ENCODE data around the gene WDR82.
A peak's percentile ranks its signal among the peaks of the same experiment; 100 is the strongest.
"Not testable (repeated sequence)": the region's sequence is repeated elsewhere in the genome, so short reads cannot be mapped to it uniquely, and the experiment has no call there.

Gene WDR82

DNA sequence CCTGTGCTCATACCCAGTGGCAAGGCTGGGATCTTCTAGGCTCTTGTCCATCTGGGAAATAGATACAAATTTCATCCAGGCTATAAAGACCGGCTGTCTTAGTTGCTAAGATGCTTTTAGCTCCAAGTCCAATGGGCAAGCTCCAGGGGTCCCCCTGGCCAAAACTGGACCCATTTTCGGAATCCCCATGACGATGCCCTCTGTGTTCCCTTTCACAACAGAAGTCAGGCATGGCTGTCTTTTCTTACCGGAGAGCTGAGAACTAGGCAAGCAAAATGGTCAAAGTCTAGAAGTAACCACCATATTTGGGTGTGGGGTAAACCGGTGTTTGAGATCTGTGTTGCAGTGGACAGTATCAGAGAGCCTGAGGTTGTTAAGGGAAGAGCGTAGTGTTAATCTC is 10.2 kb upstream of the WDR82 start:
- no peak for FAIRE-seq

DNA sequence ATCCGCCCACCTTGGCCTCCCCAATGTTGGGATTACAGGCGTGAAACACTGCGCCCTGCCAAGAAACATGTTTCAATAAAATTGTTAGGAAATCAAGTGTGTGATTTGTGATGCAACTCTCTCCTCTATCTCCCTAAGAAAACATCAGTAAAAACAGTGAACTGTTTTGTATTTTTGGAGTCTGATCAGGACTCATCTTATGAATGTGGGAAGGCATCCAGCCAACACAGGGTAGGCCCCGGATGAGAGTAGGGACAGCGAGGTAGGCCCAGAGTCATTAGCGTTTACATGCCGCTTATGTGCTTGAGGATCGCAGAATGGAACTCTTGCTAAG is 8.3 kb upstream of the WDR82 start:
- no peak for FAIRE-seq

DNA sequence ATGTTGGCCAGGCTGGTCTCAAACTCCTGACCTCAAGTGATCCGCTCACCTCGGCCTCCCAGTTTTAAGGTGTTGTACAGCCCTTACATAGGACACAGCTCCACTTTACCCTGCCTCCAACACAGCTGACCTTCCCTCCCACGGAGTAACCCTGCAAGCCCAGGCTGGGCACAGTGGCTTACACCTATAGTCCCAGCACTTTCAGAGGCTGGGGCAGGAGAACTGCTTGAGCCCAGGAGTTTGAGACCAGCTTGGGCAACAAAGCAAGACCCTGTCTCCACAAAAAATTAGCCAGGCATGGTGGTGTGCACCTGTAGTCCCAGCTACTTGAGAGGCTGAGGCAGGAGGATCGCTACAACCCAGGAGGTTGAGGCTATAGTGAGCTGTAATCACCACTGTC is 5.6 kb upstream of the WDR82 start:
- not testable (repeated sequence) for FAIRE-seq

DNA sequence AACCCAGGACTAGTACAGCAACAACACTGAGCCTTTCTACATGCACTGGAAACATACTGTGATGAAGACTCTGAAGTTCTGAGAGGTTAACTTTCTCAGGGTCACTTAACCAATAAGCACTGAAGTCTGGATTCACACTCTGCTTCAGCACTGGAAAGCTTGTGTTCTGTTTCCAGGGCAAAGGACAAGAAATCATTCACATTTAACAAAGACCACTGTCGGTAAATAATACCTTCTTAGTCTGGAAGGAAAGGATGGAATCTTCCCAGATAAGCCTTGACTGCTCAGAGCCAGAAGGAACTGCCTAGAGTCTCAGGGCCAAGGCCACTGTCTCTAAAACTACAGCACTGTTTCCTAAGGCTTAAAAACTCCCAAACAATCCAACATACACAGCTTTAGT is 4.9 kb upstream of the WDR82 start:
- peak; percentile 15 for FAIRE-seq

DNA sequence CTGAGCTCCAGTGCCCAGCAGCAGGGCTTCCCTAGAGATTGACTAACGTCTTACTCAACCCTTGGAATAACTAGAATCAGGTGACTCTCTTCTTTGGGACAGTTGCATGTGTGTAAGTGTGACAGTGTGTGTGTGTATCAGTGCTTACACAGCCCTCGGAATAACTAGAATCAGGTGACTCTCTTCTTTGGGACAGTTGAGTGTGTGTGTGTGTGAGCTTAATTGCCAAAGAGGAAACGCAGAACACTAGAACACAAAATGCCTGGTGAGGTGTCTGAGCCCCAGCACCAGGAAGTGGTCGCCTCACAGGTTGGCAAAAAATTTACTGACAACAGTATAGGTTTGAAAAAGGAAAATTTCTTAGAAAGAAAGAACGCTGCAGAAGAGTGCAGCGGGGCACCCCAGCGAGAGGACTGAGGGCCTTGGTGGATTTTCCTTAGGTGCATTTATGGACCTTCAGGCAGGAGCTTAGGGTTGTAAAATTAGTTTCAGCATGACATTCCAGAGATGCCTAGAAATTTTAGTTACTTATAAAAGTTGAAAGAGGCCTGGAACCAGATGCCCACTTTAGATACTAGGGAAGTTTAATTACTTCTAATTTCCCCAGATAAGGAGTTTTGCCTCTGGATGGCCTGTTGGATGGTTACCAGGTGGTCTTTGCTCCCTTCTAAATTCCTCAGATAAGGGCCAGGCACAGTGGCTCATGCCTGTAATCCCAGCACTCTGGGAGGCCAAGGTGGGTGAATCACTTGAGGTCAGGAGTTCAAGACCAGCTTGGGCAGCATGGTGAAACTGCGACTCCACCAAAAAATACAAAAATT is 3.7 kb upstream of the WDR82 start:
- FAIRE-seq = peak; percentile 96

DNA sequence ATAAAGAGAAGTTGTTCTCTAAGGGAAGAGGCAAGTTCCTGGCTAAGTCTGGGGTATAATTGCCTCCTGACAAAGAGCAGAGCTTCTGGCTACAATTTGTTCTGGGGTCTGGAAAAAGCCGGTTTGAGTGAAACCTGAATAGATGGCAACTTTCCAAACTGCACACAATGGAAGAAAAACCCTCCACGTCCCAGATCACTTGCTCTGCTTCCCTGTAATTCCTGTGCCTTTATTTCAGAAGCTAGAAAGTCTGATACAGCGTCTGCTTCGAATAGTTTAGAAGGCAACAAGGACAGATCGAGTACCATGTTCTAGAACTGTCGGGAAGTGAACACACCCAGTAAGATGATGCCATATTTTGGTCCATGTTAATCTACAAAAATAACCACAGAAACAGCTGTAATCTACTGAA is 1.6 kb upstream of the WDR82 start:
- no peak for FAIRE-seq

DNA sequence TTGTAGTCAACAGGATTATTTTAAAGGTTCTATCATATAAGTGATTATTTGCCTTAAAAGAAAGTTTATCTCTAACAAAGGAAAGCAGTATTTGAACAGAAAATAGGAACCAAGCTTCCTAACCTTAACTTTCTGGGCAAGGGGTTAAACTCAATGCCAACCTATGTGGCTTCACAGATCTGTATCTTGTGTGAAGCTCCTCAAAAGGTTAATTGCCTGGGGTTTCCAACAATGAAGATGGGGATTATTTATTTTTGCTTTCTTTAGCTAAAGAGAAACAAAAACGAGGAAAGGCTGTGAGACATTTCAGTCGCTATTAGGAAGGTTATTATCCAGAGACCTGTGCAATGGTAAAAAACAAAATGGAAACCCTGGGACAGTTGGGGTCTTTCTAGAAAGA is 1.1 kb upstream of the WDR82 start:
- no peak for FAIRE-seq

DNA sequence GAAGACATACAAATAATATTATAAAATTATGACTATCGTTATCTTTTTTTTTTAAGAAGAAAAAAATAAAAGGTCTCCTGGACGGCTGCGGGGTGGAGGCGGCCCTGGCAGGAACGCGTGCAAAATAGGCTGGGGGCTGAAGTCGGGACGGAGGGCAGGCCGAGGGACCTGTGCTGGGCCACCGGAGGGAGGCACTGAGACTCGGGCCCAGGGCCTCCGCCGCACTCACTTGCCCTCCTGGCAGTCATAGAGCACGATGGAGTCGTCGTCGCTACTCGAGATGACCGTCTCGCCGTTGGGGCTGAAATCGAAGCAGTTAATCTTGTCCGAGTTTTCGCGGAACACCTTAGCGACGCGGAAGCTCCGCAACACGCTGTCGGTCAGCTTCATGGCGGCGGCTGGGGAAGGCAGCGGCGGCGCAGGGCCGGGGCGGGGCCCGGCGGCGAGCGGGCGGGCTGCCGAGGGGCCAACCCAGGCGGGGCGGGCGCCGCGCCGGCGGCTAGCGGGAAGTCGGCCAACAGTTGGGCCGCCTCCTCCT is 408 bp downstream of the WDR82 start:
- FAIRE-seq = no peak

DNA sequence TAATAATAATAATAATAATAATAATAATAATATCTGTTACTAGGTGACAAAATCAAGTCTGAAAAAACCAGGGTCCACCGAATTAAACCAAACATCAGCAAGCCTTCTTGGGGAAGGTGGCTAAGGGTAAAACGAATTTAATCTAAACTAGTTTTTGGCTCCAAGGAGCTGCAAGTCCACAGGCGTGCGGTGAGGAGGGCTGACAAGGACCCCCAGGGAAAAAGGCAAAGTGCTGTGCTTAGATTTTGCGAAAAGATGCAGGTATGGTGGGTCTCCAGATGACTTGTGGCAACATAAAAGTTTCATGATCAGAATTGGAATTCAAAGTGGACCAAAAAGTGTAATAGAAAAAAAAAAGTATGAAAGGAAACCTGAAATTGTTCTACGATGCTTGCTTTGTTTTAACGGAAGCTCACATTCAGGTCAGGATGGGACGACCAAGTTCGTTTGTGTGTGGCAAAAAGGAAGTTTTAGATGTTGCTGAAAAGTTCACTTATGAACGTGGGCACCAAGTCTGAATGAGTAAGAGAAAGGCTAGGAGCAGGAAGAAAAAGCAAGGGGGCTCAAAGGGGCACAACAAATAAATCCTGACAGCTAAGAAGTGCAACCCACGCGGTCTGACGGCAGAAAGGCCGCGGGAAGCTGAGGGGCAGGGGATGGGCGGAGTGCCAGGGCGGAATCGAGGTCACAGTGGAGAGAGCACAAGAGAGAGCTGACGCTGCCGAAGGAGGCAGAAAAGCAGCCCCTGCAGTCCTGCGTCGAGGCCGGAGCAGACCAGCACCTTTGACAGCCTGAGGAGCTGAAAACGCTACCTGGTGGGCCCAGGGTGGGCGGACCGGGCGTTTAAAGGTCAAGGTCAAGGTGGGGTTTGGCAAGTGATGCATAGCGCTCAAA is 1.1 kb downstream of the WDR82 start:
- FAIRE-seq = no peak

DNA sequence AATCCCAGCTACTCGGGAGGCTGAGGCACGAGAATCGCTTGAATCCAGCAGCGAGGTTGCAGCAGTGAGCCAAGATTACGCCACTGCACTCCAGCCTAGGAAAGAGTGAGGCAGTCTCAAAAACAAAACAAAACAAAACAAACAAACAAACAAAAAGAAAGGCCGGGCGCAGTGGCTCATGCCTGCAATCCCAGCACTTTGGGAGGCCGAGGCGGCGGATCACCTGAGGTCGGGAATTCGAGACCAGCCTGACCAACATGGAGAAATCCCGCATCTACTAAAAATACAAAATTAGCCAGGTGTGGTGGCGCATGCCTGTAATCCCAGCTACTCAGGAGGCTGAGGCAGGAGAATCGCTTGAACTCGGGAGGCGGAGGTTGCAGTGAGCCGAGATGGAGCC is 3.7 kb downstream of the WDR82 start:
- not testable (repeated sequence) for FAIRE-seq

DNA sequence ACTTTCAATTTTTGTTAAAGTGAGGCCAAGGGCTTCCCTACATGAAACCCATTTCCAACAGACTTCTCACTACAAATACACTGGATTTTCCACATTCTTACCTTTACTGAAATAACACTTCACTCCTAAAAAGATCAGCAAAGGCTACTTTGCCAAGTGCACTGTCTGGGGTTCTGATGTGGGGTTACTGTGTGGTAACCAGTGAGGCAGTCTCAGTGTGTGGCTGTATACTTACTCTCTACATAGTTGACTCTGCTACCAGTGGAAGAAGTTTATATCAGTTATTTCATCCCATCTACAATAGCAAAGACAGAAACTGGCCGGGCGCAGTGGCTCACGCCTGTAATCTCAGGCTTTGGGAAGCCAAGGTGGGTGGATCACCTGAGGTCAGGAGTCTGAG is 5.6 kb downstream of the WDR82 start:
- no peak for FAIRE-seq

DNA sequence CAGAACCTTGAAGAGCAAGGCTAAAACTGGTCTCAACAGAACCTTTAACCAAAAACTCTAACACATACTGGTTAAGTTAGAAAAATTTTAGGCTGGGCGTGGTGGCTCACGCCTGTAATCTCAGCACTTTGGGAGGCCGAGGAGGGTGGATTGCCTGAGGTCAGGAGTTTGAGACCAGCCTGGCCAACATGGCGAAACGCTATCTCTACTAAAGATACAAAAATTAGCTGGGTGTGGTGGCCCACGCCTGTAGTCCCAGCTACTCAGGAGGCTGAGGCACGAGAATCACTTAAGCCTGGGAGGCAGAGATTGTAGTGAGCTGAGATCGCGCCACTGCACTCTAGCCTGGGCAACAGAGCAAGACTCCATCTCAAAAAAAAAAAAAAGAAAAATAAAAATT is 6.3 kb downstream of the WDR82 start:
- not testable (repeated sequence) for FAIRE-seq

DNA sequence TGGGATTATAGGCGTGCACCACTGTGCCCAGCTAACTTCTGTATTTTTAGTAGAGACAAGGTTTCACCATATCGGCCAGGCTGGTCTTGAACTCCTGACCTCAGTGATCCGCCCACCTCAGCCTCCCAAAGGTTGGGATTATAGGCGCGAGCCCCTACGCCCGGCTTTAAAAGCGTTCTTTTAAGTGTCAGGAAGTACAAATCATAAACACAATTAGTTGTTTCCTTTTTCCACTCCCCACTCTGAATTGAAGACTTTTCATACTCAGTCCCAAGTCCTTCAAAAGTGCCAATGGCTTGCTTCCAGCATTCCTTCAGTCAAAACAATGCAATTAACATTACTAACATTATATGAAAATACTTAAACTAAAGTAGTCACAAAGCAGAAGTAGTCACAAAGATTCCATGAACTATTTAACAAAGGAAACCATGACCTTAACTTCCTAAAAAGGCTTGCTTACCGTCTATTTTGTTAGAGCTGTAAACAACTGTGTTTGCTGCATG is 8.1 kb downstream of the WDR82 start:
- no peak for FAIRE-seq

DNA sequence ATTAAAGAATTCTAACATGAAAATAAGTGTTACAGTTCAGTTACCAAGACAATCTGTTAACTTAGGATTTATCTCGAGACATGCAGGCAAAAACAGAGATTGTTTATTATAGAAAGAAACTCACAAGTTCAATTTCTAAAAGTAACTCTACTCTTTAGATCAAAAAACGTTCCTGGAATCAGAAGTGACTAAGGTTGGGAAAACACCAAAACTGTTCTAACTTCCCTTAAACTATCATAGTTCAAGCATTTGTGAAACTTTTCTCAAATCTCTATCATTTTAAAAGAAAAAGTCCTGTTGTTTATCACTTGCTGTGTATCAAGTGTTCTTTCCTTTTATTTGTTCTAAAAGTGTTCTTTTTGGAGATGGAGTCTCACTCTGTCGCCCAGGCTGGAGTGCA is 8.7 kb downstream of the WDR82 start:
- peak; percentile 70 for FAIRE-seq

DNA sequence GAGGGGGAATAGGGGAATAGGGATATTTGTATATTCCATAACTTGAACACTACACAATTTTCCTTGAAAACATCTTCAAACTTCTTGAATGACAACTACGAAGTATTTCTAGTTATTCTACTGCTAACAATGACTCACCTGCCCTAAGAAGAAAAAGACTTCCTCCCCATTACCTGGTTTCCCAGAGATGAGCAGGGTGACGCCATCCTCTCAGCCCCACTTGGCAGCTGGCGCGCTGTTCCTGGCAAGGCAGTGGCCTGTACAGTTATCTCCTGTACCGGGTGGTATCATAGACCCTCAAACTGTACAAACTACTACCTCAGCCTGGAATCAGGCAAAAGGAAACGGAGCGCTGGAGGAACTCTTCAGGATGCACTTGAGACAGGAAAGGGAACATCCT is 10.4 kb downstream of the WDR82 start:
- no peak for FAIRE-seq

DNA sequence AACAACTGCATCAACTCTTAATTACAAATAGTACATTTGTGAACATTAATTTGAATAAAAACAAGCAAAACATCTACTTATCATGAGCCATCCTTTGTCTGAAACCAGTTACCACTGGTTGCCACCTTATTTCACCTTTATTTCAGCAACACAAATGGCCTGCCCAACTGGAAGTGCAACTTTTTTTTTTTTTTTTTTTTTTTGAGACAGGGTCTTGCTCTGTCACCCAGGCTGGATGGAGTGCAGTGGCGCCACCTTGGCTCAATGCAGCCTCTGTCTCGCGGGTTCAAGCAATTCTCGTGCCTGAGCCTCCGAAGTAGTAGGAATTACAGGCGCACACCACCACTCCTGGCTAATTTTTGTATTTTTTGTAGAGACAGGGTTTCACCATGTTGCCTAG is 13.1 kb downstream of the WDR82 start:
- FAIRE-seq = no peak

DNA sequence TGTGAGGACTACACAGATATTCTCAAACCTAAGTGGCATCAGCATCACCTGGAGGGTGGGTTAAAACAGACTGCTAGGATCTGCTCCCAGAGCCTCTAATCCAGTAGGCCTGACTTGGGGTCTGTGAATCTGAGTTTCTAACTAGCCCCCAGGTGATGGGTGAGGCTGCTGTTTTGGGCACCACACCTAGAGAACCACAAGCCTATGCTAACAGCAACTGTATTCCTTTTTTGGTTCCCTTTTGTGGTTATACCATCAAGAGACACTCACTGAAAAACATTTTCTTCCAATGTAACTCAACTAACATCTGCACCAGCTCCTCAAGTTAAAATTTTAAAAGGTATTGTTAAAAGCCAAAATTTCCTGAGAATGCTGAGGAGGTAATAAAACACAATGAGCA is 16.0 kb downstream of the WDR82 start:
- FAIRE-seq = no peak

DNA sequence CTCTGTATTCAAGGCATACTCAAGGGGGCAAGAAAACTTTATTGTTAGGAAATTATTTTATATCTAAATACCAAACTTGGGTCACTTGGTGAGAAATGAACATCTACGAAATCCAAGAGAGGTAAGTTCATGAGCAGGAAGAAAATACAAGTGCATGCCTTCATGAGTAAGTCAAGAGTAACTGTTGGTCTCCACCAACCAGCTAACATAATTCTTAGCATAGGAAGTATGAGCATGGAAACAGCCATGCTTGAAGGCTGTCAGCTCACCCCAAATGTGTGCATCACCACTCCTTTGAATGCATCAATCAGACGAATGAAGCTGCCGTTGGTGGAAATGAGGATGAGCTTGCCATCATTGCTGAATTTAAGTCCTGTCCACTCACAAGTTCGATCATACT is 19.0 kb downstream of the WDR82 start:
- FAIRE-seq = no peak

DNA sequence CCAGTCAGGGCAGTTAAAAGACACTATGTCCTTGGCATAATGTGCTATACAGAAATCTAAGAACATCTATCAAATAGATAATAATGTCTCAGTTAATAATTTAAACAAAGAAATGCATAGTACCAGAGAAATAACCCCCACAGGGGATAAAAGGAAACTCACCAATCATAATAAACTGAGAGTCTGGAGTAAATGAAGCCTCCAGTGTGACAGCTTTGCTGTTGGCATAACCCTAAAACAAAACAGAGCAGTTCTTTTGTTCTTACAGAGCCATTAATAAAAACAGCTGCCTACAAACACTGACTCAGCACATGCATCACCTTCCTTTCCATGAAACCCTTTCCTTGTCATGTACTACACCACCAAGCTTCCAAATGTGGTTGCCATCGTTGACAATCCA is 19.4 kb downstream of the WDR82 start:
- FAIRE-seq = no peak

DNA sequence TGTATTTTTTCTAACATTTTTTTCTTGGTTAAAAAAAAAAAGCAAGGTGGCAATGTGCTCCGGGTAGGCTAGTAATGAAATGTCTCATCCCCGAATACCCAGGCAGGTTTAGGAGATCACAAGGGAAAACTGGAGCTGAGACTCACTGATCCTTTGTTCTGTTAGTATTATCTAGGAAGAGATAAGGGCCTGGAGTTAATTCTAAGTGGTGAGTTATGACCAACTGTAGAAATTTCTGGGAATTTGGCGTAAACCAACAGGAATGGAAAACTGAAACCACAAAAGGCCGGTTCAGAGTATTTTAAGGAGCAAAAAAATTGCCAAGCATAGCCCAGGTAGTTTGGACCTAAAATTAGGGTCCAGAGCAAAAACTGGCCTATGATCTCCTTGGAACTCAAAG is 20.5 kb downstream of the WDR82 start:
- FAIRE-seq = no peak

DNA sequence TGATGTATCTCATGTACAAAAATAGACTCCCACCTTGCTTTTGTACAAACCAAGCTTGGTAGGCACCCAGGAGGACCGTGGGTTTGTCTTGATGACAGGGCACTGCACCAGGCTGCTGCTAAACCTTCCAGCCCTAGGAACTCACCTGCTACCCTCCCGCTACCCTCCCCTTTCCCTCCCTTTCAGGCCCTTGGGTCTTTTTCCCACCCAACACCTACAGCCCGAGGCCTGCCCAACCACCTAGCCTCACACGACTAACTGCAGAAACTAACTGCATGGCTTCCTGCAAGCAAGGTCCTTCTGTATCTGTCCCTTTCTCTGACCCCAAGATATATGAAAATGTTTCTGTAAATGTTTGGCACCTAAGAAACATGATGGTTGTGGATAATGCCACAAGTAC is 21.8 kb downstream of the WDR82 start:
- FAIRE-seq = no peak

DNA sequence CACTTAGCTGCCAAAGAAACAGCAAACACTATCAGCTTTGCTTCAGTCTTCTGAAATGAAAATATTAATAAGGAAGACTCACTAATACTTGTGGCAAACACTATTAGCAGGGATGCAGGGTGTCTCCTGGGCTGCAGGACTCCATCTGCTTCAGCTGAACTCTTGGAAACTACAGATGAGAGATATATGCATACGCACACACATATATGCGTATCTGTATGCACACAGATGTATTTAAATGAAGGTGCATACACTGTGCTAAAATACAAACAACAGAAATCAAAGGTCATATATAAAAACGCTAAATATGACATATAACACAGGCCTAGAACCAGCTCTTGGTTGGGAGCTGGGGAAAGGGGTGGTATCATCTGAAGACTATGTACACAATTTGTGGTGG is 22.3 kb downstream of the WDR82 start:
- no peak for FAIRE-seq

DNA sequence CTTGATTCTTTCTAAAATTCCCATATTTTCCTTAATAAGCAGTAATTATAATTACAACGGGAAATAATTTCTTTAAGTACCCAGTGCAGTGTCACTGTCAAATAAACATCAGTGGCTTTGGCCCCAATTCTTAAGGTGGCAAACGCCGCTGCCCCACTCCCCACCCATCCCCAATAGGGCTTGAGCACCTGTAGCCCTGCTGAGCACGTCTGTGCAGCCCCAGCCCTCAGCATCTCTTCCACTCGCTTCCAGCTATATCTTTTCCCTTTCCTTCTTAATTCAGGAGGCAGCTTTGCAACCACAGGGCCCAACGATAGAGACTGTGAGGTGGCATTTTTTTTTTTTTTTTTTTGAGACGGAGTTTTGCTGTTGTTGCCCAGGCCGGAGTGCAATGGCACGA is 23.8 kb downstream of the WDR82 start:
- FAIRE-seq = no peak

Data from G401.6 (cell line).